Upper lobe of left lung (tissue), 4 donors: Measurements from ENCODE around the gene HSPG2.

Experiments used
- CTCF ChIP-seq, 6 experiments: fragments of 450-650 bp in 4 of 6; fragments of 200-600 bp in 2 of 6; sonication (generic) in 2 of 6; IDR thresholded peaks; one replicate each; pipeline ENCODE4 v1.5.1; 2016 to 2019; ENCODE audit warnings: antibody characterized with exemption in 6 of 6
- EP300 ChIP-seq, 4 donors: sonication (generic); formaldehyde crosslinking; IDR thresholded peaks; one replicate each; pipeline ENCODE4 v1.5.1; 2017; ENCODE audit warnings: antibody characterized with exemption in 4 of 4, control low read depth in 2 of 4
- POLR2AphosphoS5 ChIP-seq, 2 donors: sonication (generic); formaldehyde crosslinking; IDR thresholded peaks; one replicate each; pipeline ENCODE4 v1.5.1; 2017; ENCODE audit warnings: antibody characterized with exemption in 2 of 2

DNA sequence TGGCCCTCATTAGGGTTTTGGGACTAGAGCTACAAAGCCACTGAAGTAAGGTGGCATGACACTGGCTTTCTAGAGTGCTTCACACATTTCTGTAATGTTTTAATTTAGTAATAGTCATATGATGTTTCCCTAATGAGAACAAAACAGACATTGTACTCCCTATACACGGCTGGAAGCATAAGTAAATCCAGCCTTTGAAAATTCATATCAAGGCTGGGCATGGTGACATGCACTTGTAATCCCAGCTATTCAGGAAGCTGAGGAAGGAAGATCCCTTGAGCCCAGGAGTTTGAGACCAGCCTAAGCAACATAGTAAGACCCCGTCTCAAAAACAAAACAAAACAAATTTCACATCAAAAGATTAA, 161.6 kb downstream of the HSPG2 start:
- TF ChIP-seq CTCF (IDR thresholded peaks at IDR 0.05) = no peak
- no peak for TF ChIP-seq POLR2AphosphoS5 (IDR thresholded peaks at IDR 0.05)
- no peak for TF ChIP-seq EP300 (IDR thresholded peaks at IDR 0.05)
